HCT116 (cell line): ENCODE data around the gene TMEM212. TPM values are rescaled to one million over a fixed set of nuclear protein-coding genes. Genes with fewer than 3 reads are reported as not detected.

Experiments used
- ATAC-seq: fragments of 200-7000 bp; cut with Tn5 transposase; 2 replicates; pipeline ENCODE4 v1.9.1; 2020; ENCODE audit warnings: mild to moderate bottlenecking, moderate library complexity
- BruUV-seq: library from RNA; stranded (reverse); fragments of 400-500 nt; replicated peaks from 2 replicates; lab custom pipeline; 2021; lab: Mats Ljungman, UMichigan
- CTCF ChIA-PET: fragments of 300-600 bp; sonication (Branson Sonifier 250); formaldehyde crosslinking; loops from one replicate; lab custom pipeline; 2021; ENCODE audit warnings: antibody characterized with exemption; lab: Charles Lee
- POLR2A ChIA-PET: fragments of 300-600, 350-600 bp; sonication (Branson Sonifier 250); formaldehyde crosslinking; loops from one replicate; lab custom pipeline; 2021; ENCODE audit warnings: antibody characterized with exemption; lab: Charles Lee
- RAD21 ChIA-PET, 2 experiments: fragments of 300-600 bp; sonication (Branson Sonifier 250); formaldehyde crosslinking; loops; one replicate each; lab custom pipeline; 2023; ENCODE audit warnings: low total read pairs in 2 of 2; ENCODE audit not compliant: uncharacterized antibody in 2 of 2, unreplicated experiment in 2 of 2, low non-redundant PET in 1 of 2; lab: Charles Lee
- DNase-seq: peaks from one replicate; pipeline ENCODE4 v3.0.0-alpha.2; 2010; ENCODE audit warnings: low read depth, low spot score
- H2AFZ ChIP-seq: fragments of 200-600 bp; shearing (Covaris generic), sonication (generic); 2 replicates; pipeline ENCODE4 v1.6.1; 2017; ENCODE audit warnings: low read depth, mixed run types, mixed read lengths, antibody characterized with exemption, low read length; ENCODE audit not compliant: poor library complexity, severe bottlenecking
- H3K27ac ChIP-seq: 2 replicates; pipeline ENCODE4 v1.5.1; 2012; ENCODE audit warnings: low read depth, low read length
- H3K27me3 ChIP-seq: fragments of 200-600 bp; sonication (generic); 2 replicates; pipeline ENCODE4 v1.6.1; 2016; ENCODE audit warnings: mixed run types, low read length, mixed read lengths; ENCODE audit not compliant: insufficient read depth
- H3K36me3 ChIP-seq, 2 experiments: fragments of 200-500 bp in 1 of 2; fragments of 200-600 bp in 1 of 2; sonication (Bioruptor generic) in 1 of 2; sonication (generic) in 1 of 2; 2 replicates each; pipeline versions ENCODE4 v1.5.1 to v1.6.1; 2014 to 2016; ENCODE audit warnings: low read length in 2 of 2, inconsistent platforms in 1 of 2, mixed read lengths in 1 of 2, mixed run types in 1 of 2; ENCODE audit not compliant: insufficient read depth in 2 of 2, control insufficient read depth in 1 of 2
- H3K4me1 ChIP-seq, 2 experiments: fragments of 200-600 bp in 1 of 2; sonication (generic) in 1 of 2; 2 replicates each; pipeline versions ENCODE4 v1.5.1 to v1.6.1; 2012 to 2017; ENCODE audit warnings: low read length in 2 of 2, inconsistent platforms in 1 of 2, mild to moderate bottlenecking in 1 of 2, mixed read lengths in 1 of 2, mixed run types in 1 of 2, moderate library complexity in 1 of 2; ENCODE audit not compliant: insufficient read depth in 2 of 2, control insufficient read depth in 1 of 2
- H3K4me2 ChIP-seq: fragments of 200-600 bp; sonication (generic); 2 replicates; pipeline ENCODE4 v1.6.1; 2017; ENCODE audit warnings: mixed run types, low read length, mixed read lengths
- H3K4me3 ChIP-seq, 2 experiments: fragments of 200-600 bp in 1 of 2; sonication (generic) in 1 of 2; replicated peaks in 1 of 2; 2 replicates each; pipeline ENCODE4 v1.5.1; 2011 to 2016; ENCODE audit warnings: low read length in 2 of 2, control low read depth in 1 of 2, low read depth in 1 of 2, mild to moderate bottlenecking in 1 of 2, mixed read lengths in 1 of 2, mixed run types in 1 of 2
- H3K79me2 ChIP-seq: fragments of 200-600 bp; sonication (generic); 2 replicates; pipeline ENCODE4 v1.6.1; 2017; ENCODE audit warnings: mild to moderate bottlenecking, mixed run types, low read length, moderate library complexity, mixed read lengths; ENCODE audit not compliant: insufficient read depth
- H3K9ac ChIP-seq: fragments of 200-600 bp; sonication (generic); 2 replicates; pipeline ENCODE4 v1.6.1; 2016; ENCODE audit warnings: low read length, mixed read lengths
- H3K9me2 ChIP-seq: fragments of 200-600 bp; sonication (generic), shearing (Covaris generic); 2 replicates; pipeline ENCODE4 v1.6.1; 2017; ENCODE audit warnings: mixed run types, mild to moderate bottlenecking, moderate library complexity; ENCODE audit not compliant: insufficient read depth
- H3K9me3 ChIP-seq, 2 experiments: fragments of 200-500 bp in 1 of 2; fragments of 200-600 bp in 1 of 2; sonication (Bioruptor generic) in 1 of 2; sonication (generic) in 1 of 2; 2 replicates each; pipeline ENCODE4 v1.6.1; 2014 to 2017; ENCODE audit warnings: low read length in 2 of 2, mixed read lengths in 2 of 2, inconsistent platforms in 1 of 2, low read depth in 1 of 2, mild to moderate bottlenecking in 1 of 2, mixed run types in 1 of 2, moderate library complexity in 1 of 2; ENCODE audit not compliant: control insufficient read depth in 1 of 2, insufficient read depth in 1 of 2
- H4K20me1 ChIP-seq: fragments of 200-600 bp; sonication (generic), shearing (Covaris generic); 2 replicates; pipeline ENCODE4 v1.6.1; 2017; ENCODE audit warnings: mixed run types, mild to moderate bottlenecking, moderate library complexity; ENCODE audit not compliant: insufficient read depth
- ATF3 ChIP-seq: IDR thresholded peaks from 2 replicates; pipeline ENCODE4 v1.6.1; 2012
- CEBPB ChIP-seq: IDR thresholded peaks from 2 replicates; pipeline ENCODE4 v1.6.1; 2012; ENCODE audit warnings: low read depth
- EGR1 ChIP-seq: IDR thresholded peaks from 2 replicates; pipeline ENCODE4 v1.6.1; 2012; ENCODE audit warnings: low read depth
- EZH2 ChIP-seq: fragments of 200-600 bp; sonication (generic); IDR thresholded peaks from 2 replicates; pipeline ENCODE4 v1.6.1; 2017; ENCODE audit warnings: antibody characterized with exemption, mixed run types
- EZH2phosphoT487 ChIP-seq: fragments of 200-600 bp; IDR thresholded peaks from 2 replicates; pipeline ENCODE4 v1.6.1; 2018; ENCODE audit warnings: antibody characterized with exemption, borderline replicate concordance
- FOSL1 ChIP-seq: IDR thresholded peaks from 2 replicates; pipeline ENCODE4 v1.6.1; 2012; ENCODE audit warnings: low read depth
- JUND ChIP-seq: IDR thresholded peaks from 2 replicates; pipeline ENCODE4 v1.6.1; 2012
- MAX ChIP-seq: IDR thresholded peaks from 2 replicates; pipeline ENCODE4 v1.6.1; 2012
- POLR2A ChIP-seq: IDR thresholded peaks from 2 replicates; pipeline ENCODE4 v1.7.0; 2011; ENCODE audit warnings: borderline replicate concordance; ENCODE audit not compliant: insufficient read depth, insufficient read length; ENCODE audit errors: extremely low read depth
- RAD21 ChIP-seq: IDR thresholded peaks from 2 replicates; pipeline ENCODE4 v1.6.1; 2012; ENCODE audit warnings: low read depth, mild to moderate bottlenecking
- SP1 ChIP-seq: IDR thresholded peaks from 2 replicates; pipeline ENCODE4 v1.6.1; 2012; ENCODE audit warnings: low read depth
- SRF ChIP-seq: IDR thresholded peaks from 2 replicates; pipeline ENCODE4 v1.6.1; 2012; ENCODE audit warnings: low read depth
- TCF7L2 ChIP-seq: IDR thresholded peaks from 2 replicates; pipeline ENCODE4 v1.7.0; 2011; ENCODE audit warnings: borderline replicate concordance, inconsistent platforms; ENCODE audit not compliant: insufficient read depth, insufficient read length; ENCODE audit errors: extremely low read depth
- YY1 ChIP-seq: IDR thresholded peaks from 2 replicates; pipeline ENCODE4 v1.6.1; 2011; ENCODE audit warnings: low read length, low read depth, moderate library complexity, mild to moderate bottlenecking; ENCODE audit not compliant: insufficient replicate concordance; ENCODE audit errors: extremely low read depth
- intact Hi-C: fragments of 100-400 bp; cut with micrococcal nuclease; formaldehyde crosslinking; loops from 2 replicates; pipeline ENCODE4 v1.10.0; 2022
- total RNA-seq: library from RNA; stranded (reverse); gene quantifications from one replicate; pipeline ENCODE4 v1.2.1, GENCODE V29; 2021; ENCODE audit not compliant: unreplicated experiment
- TF ChIP-seq, protein P1 (sequence below), 3 experiments: fragments of 200-600 bp in 1 of 3; sonication (generic) in 1 of 3; IDR thresholded peaks in 2 of 3; conservative IDR thresholded peaks in 1 of 3; 2 replicates each; pipeline ENCODE4 v1.5.1; 2012 to 2017; ENCODE audit warnings: low read depth in 2 of 3, low read length in 2 of 3, antibody characterized with exemption in 1 of 3, borderline replicate concordance in 1 of 3, control low read depth in 1 of 3, mild to moderate bottlenecking in 1 of 3, mixed read lengths in 1 of 3, mixed run types in 1 of 3, moderate library complexity in 1 of 3; ENCODE audit not compliant: insufficient read depth in 1 of 3
- TF ChIP-seq, protein P2 (sequence below): IDR thresholded peaks from 2 replicates; pipeline ENCODE4 v1.6.1; 2011; ENCODE audit warnings: mild to moderate bottlenecking, low read length, moderate library complexity; ENCODE audit not compliant: insufficient replicate concordance; ENCODE audit errors: extremely low read depth
- TF ChIP-seq, protein P3 (sequence below): IDR thresholded peaks from 2 replicates; pipeline ENCODE4 v1.6.1; 2012; ENCODE audit warnings: low read depth

TMEM212 gene
- total RNA-seq, 1 experiment from 2014 or later, result not detected

DNA sequence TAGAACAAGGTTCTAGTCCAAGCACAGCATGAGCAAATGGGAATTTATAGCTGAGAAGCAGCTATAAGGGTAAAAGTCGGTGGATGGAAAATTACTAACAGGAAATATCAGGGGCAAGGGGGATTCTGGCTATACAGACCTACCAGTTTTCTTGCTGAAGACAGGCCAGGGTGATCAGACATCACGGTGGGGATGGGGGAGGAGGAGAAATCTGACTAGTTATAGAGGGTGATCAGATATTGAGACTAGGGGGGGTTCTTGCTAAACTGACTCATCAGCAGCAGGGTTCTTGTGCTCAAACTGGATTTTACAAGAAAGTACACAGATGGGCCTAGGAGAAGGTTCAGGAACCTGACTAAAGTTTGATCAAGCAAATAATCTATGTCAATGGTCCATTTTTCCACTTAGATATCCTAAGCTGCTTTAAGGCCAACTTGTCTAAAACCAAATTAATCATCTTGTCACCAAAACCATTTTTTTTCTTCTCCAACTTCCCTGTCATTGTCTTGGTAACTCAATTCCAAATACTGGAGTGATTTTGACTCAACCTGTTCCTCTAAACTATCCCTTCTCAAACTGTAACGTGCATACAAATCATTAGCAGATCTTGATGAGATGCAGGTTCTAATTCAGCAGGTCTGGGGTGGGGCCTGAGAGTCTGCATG, 4.6 kb downstream of the TMEM212 start:
- H3K36me3 ChIP-seq, result no peaks in the 10 kb centered on the region

More for the DNA sequence above, 4.6 kb downstream of the TMEM212 start:
- no peaks in the 10 kb centered on the region for H4K20me1 ChIP-seq
- POLR2A ChIA-PET, result no interaction called here
- no peak overlapping the region for H3K27ac ChIP-seq
- intact Hi-C loops, result no loop called here
- RAD21 ChIA-PET, result no interaction called here
- H3K4me1 ChIP-seq, result peaks cover 0 to 6% of the 10 kb centered on the region in 2 experiments; a peak in 1 of 4 replicates
- TF ChIP-seq FOSL1, result no peak
- TF ChIP-seq JUND, result no peak
- TF ChIP-seq RAD21, result no peak
- no peak for TF ChIP-seq SRF
- no peak for TF ChIP-seq POLR2A
- TF ChIP-seq EGR1, result no peak
- TF ChIP-seq EZH2phosphoT487, result no peak
- TF ChIP-seq ATF3, result no peak
- no peak for TF ChIP-seq EZH2
- TF ChIP-seq, protein P1, sequence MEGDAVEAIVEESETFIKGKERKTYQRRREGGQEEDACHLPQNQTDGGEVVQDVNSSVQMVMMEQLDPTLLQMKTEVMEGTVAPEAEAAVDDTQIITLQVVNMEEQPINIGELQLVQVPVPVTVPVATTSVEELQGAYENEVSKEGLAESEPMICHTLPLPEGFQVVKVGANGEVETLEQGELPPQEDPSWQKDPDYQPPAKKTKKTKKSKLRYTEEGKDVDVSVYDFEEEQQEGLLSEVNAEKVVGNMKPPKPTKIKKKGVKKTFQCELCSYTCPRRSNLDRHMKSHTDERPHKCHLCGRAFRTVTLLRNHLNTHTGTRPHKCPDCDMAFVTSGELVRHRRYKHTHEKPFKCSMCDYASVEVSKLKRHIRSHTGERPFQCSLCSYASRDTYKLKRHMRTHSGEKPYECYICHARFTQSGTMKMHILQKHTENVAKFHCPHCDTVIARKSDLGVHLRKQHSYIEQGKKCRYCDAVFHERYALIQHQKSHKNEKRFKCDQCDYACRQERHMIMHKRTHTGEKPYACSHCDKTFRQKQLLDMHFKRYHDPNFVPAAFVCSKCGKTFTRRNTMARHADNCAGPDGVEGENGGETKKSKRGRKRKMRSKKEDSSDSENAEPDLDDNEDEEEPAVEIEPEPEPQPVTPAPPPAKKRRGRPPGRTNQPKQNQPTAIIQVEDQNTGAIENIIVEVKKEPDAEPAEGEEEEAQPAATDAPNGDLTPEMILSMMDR (IDR thresholded peaks at IDR 0.05 in 2 of 3, conservative IDR thresholded peaks at IDR 0.05 in 1 of 3; ENCODE audit: borderline replicate concordance in 1 of 3, insufficient read depth in 1 of 3, low read depth in 2 of 3, low read length in 2 of 3), result no peak
- no peak for TF ChIP-seq YY1
- TF ChIP-seq, protein P2, sequence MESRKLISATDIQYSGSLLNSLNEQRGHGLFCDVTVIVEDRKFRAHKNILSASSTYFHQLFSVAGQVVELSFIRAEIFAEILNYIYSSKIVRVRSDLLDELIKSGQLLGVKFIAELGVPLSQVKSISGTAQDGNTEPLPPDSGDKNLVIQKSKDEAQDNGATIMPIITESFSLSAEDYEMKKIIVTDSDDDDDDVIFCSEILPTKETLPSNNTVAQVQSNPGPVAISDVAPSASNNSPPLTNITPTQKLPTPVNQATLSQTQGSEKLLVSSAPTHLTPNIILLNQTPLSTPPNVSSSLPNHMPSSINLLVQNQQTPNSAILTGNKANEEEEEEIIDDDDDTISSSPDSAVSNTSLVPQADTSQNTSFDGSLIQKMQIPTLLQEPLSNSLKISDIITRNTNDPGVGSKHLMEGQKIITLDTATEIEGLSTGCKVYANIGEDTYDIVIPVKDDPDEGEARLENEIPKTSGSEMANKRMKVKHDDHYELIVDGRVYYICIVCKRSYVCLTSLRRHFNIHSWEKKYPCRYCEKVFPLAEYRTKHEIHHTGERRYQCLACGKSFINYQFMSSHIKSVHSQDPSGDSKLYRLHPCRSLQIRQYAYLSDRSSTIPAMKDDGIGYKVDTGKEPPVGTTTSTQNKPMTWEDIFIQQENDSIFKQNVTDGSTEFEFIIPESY, result no peak
- TF ChIP-seq SP1, result no peak
- no peak for TF ChIP-seq CEBPB
- TF ChIP-seq TCF7L2, result no peak
- TF ChIP-seq MAX, result no peak
- TF ChIP-seq, protein P3, sequence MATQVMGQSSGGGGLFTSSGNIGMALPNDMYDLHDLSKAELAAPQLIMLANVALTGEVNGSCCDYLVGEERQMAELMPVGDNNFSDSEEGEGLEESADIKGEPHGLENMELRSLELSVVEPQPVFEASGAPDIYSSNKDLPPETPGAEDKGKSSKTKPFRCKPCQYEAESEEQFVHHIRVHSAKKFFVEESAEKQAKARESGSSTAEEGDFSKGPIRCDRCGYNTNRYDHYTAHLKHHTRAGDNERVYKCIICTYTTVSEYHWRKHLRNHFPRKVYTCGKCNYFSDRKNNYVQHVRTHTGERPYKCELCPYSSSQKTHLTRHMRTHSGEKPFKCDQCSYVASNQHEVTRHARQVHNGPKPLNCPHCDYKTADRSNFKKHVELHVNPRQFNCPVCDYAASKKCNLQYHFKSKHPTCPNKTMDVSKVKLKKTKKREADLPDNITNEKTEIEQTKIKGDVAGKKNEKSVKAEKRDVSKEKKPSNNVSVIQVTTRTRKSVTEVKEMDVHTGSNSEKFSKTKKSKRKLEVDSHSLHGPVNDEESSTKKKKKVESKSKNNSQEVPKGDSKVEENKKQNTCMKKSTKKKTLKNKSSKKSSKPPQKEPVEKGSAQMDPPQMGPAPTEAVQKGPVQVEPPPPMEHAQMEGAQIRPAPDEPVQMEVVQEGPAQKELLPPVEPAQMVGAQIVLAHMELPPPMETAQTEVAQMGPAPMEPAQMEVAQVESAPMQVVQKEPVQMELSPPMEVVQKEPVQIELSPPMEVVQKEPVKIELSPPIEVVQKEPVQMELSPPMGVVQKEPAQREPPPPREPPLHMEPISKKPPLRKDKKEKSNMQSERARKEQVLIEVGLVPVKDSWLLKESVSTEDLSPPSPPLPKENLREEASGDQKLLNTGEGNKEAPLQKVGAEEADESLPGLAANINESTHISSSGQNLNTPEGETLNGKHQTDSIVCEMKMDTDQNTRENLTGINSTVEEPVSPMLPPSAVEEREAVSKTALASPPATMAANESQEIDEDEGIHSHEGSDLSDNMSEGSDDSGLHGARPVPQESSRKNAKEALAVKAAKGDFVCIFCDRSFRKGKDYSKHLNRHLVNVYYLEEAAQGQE, result no peak
- no peak for DNase-seq
- no peak overlapping the region for H3K4me3 ChIP-seq
- no peaks in the 10 kb centered on the region for H3K9me2 ChIP-seq
- H3K9me3 ChIP-seq, result no peaks in the 10 kb centered on the region
- H3K4me2 ChIP-seq, result no peak overlapping the region
- no peak for ATAC-seq
- CTCF ChIA-PET, result interaction anchor here (0.7 kb wide), 1 partner anchor 18 kb away, joined by 3 read pairs; no protein-coding TSS in a partner anchor
- no peaks in the 10 kb centered on the region for H3K27me3 ChIP-seq
- H2AFZ ChIP-seq, result no peak overlapping the region
- BruUV-seq, result no TSS peak
- H3K79me2 ChIP-seq, result no peaks in the 10 kb centered on the region
- H3K9ac ChIP-seq, result no peak overlapping the region
